ENCODE data around the gene NT5DC3. TPM values are rescaled to one million over a fixed set of nuclear protein-coding genes. Genes with fewer than 3 reads are reported as not detected.

NT5DC3 gene
- total and polyA plus RNA-seq, 9 of the 15 experiments (the other 6 are each of a cell fraction or from before 2014, with no cell fraction given) = 6.3 to 33.5 (median 24.5) TPM

DNA sequence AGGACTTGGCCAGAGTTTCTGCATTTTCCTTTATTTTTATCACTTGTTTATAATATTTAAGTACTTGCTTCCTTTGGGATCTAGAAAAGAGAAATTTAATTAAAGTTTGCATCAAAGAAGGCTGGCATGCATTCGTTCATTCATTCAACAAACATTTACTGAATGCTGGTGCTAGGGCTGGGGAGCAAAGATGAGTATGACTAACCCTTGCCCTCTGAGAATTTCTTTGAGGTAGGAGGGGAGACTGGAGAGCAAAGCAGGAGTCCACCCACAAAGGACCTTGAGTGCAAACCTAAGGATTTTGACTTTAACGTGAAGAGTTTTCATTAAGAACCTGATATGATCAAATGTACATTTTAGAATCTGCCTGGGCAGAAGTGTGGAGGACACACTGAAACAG, 16.1 kb upstream of the NT5DC3 start:
- ChIA-PET POLR2A (interaction anchor here (0.5 to 1.5 kb wide), 3 partner anchors 16 to 335 kb away, joined by 3 to 5 read pairs (median 4); partner anchors contain the start of gene NT5DC3), CTCF (ENCODE audit: low intra/inter-chr PET ratio) (no interaction called here)
- Histone ChIP-seq H3K36me3 (ENCODE audit: control insufficient read depth, insufficient read depth, low read length) (no peaks in the 10 kb centered on the region), H3K27me3 (ENCODE audit: control insufficient read depth in 2 of 2, insufficient read depth in 2 of 2, low read length in 2 of 2) (peaks cover 6 to 16% of the 10 kb centered on the region in 2 experiments; a peak in 4 of 5 replicates), H3K4me2 (ENCODE audit: insufficient read depth, low read length) (no peak overlapping the region), H3K4me3 (no peak overlapping the region), H4K20me1 (replicated peaks; ENCODE audit: control insufficient read depth, insufficient read depth, low read length) (no peaks in the 10 kb centered on the region), H3K27ac (ENCODE audit: extremely low read depth, low read depth, low read length) (no peak overlapping the region), H3K9me3 (replicated peaks; ENCODE audit: control insufficient read depth, insufficient read depth, low read depth, low read length) (no peaks in the 10 kb centered on the region), H3K9me1 (ENCODE audit: control insufficient read depth, insufficient read depth, low read length) (no peaks in the 10 kb centered on the region), H3K9ac (ENCODE audit: insufficient read depth in 1 of 2, low read depth in 2 of 2, low read length in 2 of 2) (no peak overlapping the region), H2AFZ (ENCODE audit: low read depth, low read length) (no peak overlapping the region), H3K79me2 (ENCODE audit: control insufficient read depth, insufficient read depth, low read length) (no peaks in the 10 kb centered on the region), H3K4me1 (replicated peaks in 1 of 2; ENCODE audit: control insufficient read depth in 2 of 2, insufficient read depth in 2 of 2, low read length in 2 of 2) (peaks cover 0 to 9% of the 10 kb centered on the region in 2 experiments; a peak in 2 of 5 replicates)
- FAIRE-seq (no peak), DNase-seq (ENCODE audit: extremely low read depth in 1 of 4, low spot score in 3 of 4) (no peak), ATAC-seq (no peak)
- 8% methylated on average over 2 of the region's 2 CpGs for WGBS (ENCODE audit: insufficient coverage, low coverage, missing lambda C conversion rate)
- intact Hi-C loops (cut with micrococcal nuclease) = no loop called here
- BruUV-seq (replicated peaks) = no TSS peak
- TF ChIP-seq KLF13 (tag; IDR thresholded peaks at IDR 0.05; ENCODE audit: borderline replicate concordance, low read depth) (no peak), ZBED1 (IDR thresholded peaks at IDR 0.05) (no peak), ASH1L (IDR thresholded peaks at IDR 0.05; ENCODE audit: borderline replicate concordance, low read depth, partially characterized antibody) (no peak), ZNF140 (CRISPR knock-in tag; IDR thresholded peaks at IDR 0.05) (no peak), FOXJ3 (CRISPR knock-in tag; IDR thresholded peaks at IDR 0.05) (no peak), ZNF655 (CRISPR knock-in tag; IDR thresholded peaks at IDR 0.05) (no peak), ILF3 (IDR thresholded peaks at IDR 0.05; ENCODE audit: borderline replicate concordance) (no peak), RHOXF2B (CRISPR knock-in tag; conservative IDR thresholded peaks at IDR 0.05) (no peak), SNRNP70 (optimal IDR thresholded peaks at IDR 0.05; ENCODE audit: low read depth, low read length) (no peak), ZNF3 (CRISPR knock-in tag; IDR thresholded peaks at IDR 0.05) (no peak), ETV1 (tag; conservative IDR thresholded peaks at IDR 0.05; ENCODE audit: low read depth) (no peak), CCAR2 (IDR thresholded peaks at IDR 0.05; ENCODE audit: low read depth, low read length) (no peak), ZNF707 (CRISPR knock-in tag; conservative IDR thresholded peaks at IDR 0.05) (no peak)
- TF ChIP-seq, protein P1, sequence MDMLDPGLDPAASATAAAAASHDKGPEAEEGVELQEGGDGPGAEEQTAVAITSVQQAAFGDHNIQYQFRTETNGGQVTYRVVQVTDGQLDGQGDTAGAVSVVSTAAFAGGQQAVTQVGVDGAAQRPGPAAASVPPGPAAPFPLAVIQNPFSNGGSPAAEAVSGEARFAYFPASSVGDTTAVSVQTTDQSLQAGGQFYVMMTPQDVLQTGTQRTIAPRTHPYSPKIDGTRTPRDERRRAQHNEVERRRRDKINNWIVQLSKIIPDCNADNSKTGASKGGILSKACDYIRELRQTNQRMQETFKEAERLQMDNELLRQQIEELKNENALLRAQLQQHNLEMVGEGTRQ (CRISPR knock-in tag; IDR thresholded peaks at IDR 0.05) = no peak
- in situ Hi-C loops (cut with MboI) = no loop called here
